Muscle layer of duodenum (tissue), 2 donors: Measurements from ENCODE around the gene GABRR2.

Experiments
- H3K27ac ChIP-seq: one replicate; pipeline ENCODE4 v1.7.0; 2013; ENCODE audit warnings: mild to moderate bottlenecking, low read length
- H3K27me3 ChIP-seq: one replicate; pipeline ENCODE4 v1.7.0; 2013; ENCODE audit warnings: low read depth, mild to moderate bottlenecking, control low read depth, low read length
- H3K36me3 ChIP-seq, 2 donors: one replicate each; pipeline ENCODE4 v1.7.0; 2013; ENCODE audit warnings: low read length in 2 of 2, control low read depth in 1 of 2, mild to moderate bottlenecking in 1 of 2; ENCODE audit not compliant: insufficient read depth in 2 of 2, control insufficient read depth in 1 of 2
- H3K4me1 ChIP-seq, 2 donors: one replicate each; pipeline ENCODE4 v1.7.0; 2013; ENCODE audit warnings: low read length in 2 of 2, mild to moderate bottlenecking in 2 of 2, control low read depth in 1 of 2, moderate library complexity in 1 of 2; ENCODE audit not compliant: insufficient read depth in 2 of 2, control insufficient read depth in 1 of 2
- H3K4me3 ChIP-seq, 2 donors: one replicate each; pipeline ENCODE4 v1.7.0; 2013; ENCODE audit warnings: low read length in 2 of 2, low read depth in 1 of 2, mild to moderate bottlenecking in 1 of 2
- H3K9me3 ChIP-seq, 2 donors: one replicate each; pipeline ENCODE4 v1.7.0; 2013; ENCODE audit warnings: low read length in 2 of 2, control low read depth in 1 of 2, mild to moderate bottlenecking in 1 of 2; ENCODE audit not compliant: control insufficient read depth in 1 of 2
- donor health status: healthy.

GABRR2 gene

GRCh38 chr6:89270951-89271721, 44.0 kb downstream of the GABRR2 start:
- H3K27me3 ChIP-seq = no peaks in the 10 kb centered on the region
- no peak overlapping the region for H3K4me3 ChIP-seq
- H3K36me3 ChIP-seq = no peaks in the 10 kb centered on the region
- no peaks in the 10 kb centered on the region for H3K4me1 ChIP-seq
- no peak overlapping the region for H3K27ac ChIP-seq
- no peaks in the 10 kb centered on the region for H3K9me3 ChIP-seq

GRCh38 chr6:89269981-89270380, 45.1 kb downstream of the GABRR2 start:
- Histone ChIP-seq H3K36me3 (no peaks in the 10 kb centered on the region), H3K4me3 (no peak overlapping the region), H3K27me3 (no peaks in the 10 kb centered on the region), H3K4me1 (no peaks in the 10 kb centered on the region), H3K27ac (no peak overlapping the region), H3K9me3 (no peaks in the 10 kb centered on the region)

- Histone ChIP-seq H3K9me3 (no peaks in the 10 kb centered on the region), H3K27ac (no peak overlapping the region), H3K27me3 (no peaks in the 10 kb centered on the region), H3K36me3 (no peaks in the 10 kb centered on the region), H3K4me3 (no peak overlapping the region), H3K4me1 (no peaks in the 10 kb centered on the region)
Observed at GRCh38 chr6:89269252-89269651, 45.8 kb downstream of the GABRR2 start.

GRCh38 chr6:89268776-89269175, 46.3 kb downstream of the GABRR2 start:
- H3K4me1 ChIP-seq = no peaks in the 10 kb centered on the region
- H3K36me3 ChIP-seq = no peaks in the 10 kb centered on the region
- no peak overlapping the region for H3K27ac ChIP-seq
- no peaks in the 10 kb centered on the region for H3K27me3 ChIP-seq
- no peak overlapping the region for H3K4me3 ChIP-seq
- no peaks in the 10 kb centered on the region for H3K9me3 ChIP-seq

GRCh38 chr6:89267918-89268317, 47.2 kb downstream of the GABRR2 start:
- Histone ChIP-seq H3K4me1 (no peaks in the 10 kb centered on the region), H3K9me3 (no peaks in the 10 kb centered on the region), H3K4me3 (no peak overlapping the region), H3K27ac (no peak overlapping the region), H3K36me3 (no peaks in the 10 kb centered on the region), H3K27me3 (no peaks in the 10 kb centered on the region)

GRCh38 chr6:89264296-89264695, 50.8 kb downstream of the GABRR2 start:
- H3K4me3 ChIP-seq = no peak overlapping the region
- no peak overlapping the region for H3K27ac ChIP-seq
- no peaks in the 10 kb centered on the region for H3K27me3 ChIP-seq
- H3K4me1 ChIP-seq = no peaks in the 10 kb centered on the region
- no peaks in the 10 kb centered on the region for H3K9me3 ChIP-seq
- no peaks in the 10 kb centered on the region for H3K36me3 ChIP-seq

GRCh38 chr6:89260832-89261231, 54.3 kb downstream of the GABRR2 start:
- Histone ChIP-seq H3K4me1 (no peaks in the 10 kb centered on the region), H3K27ac (no peak overlapping the region), H3K36me3 (no peaks in the 10 kb centered on the region), H3K4me3 (no peak overlapping the region), H3K27me3 (no peaks in the 10 kb centered on the region), H3K9me3 (no peaks in the 10 kb centered on the region)

GRCh38 chr6:89260310-89260709, 54.8 kb downstream of the GABRR2 start:
- no peak overlapping the region for H3K4me3 ChIP-seq
- no peaks in the 10 kb centered on the region for H3K4me1 ChIP-seq
- H3K27me3 ChIP-seq = no peaks in the 10 kb centered on the region
- no peak overlapping the region for H3K27ac ChIP-seq
- no peaks in the 10 kb centered on the region for H3K36me3 ChIP-seq
- H3K9me3 ChIP-seq = no peaks in the 10 kb centered on the region

GRCh38 chr6:89258912-89259311, 56.2 kb downstream of the GABRR2 start:
- Histone ChIP-seq H3K4me1 (no peaks in the 10 kb centered on the region), H3K27me3 (no peaks in the 10 kb centered on the region), H3K36me3 (no peaks in the 10 kb centered on the region), H3K9me3 (no peaks in the 10 kb centered on the region), H3K4me3 (no peak overlapping the region), H3K27ac (no peak overlapping the region)

- no peak overlapping the region for H3K27ac ChIP-seq
- no peaks in the 10 kb centered on the region for H3K36me3 ChIP-seq
- no peaks in the 10 kb centered on the region for H3K9me3 ChIP-seq
Observed at GRCh38 chr6:89257781-89258180, 57.3 kb downstream of the GABRR2 start.

GRCh38 chr6:89257346-89257745, 57.8 kb downstream of the GABRR2 start:
- H3K27ac ChIP-seq = no peak overlapping the region
- no peaks in the 10 kb centered on the region for H3K36me3 ChIP-seq
- no peaks in the 10 kb centered on the region for H3K27me3 ChIP-seq
- no peak overlapping the region for H3K4me3 ChIP-seq
- H3K9me3 ChIP-seq = no peaks in the 10 kb centered on the region
- H3K4me1 ChIP-seq = no peaks in the 10 kb centered on the region

More at GRCh38 chr6:89257781-89258180, 57.3 kb downstream of the GABRR2 start:
- H3K4me3 ChIP-seq = no peak overlapping the region
- no peaks in the 10 kb centered on the region for H3K27me3 ChIP-seq
- H3K4me1 ChIP-seq = no peaks in the 10 kb centered on the region

- Histone ChIP-seq H3K27me3 (no peaks in the 10 kb centered on the region), H3K4me1 (no peaks in the 10 kb centered on the region), H3K27ac (no peak overlapping the region), H3K4me3 (no peak overlapping the region), H3K36me3 (no peaks in the 10 kb centered on the region), H3K9me3 (no peaks in the 10 kb centered on the region)
Observed at GRCh38 chr6:89255417-89255816, 59.7 kb downstream of the GABRR2 start.
